HG03442 (cell line): Measurements from ENCODE around the gene GBF1.

Experiments
- ATAC-seq: cut with Tn5 transposase; IDR thresholded peaks from one replicate; pipeline ENCODE4 v1.9.1; 2021; ENCODE audit warnings: mild to moderate bottlenecking, moderate library complexity; ENCODE audit not compliant: unreplicated experiment

The GBF1 gene

GRCh38 chr10:102394079-102394800, 148.9 kb downstream of the GBF1 start:
- peak; percentile 80 for ATAC-seq

DNA sequence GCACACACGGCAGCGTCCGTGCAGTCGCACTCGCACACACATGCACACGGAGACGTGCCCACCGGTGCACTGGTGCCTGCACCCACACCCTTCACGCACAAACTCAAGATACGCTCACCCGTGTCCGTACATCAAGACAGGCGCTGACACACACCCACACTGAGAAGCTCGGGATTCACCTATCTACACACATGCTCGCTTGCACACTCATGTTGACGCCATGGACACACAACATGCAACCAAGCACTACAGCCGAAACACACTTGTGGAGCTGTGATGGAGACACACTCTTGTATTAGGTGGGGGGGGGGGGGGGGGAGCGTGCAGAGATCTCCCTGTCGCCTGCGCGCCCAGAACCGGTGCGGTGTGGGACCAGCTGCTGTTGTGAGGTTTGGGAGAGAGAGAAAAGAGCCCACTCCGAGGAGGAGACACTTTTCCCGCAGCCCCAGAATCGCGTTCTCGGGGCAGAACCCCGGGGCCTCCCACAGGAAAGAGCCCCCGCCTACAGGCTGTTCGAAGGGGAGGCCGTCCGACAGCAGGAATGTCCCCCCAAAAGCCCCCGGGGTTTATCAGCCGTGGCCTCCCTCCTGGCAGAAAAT, 149.6 kb downstream of the GBF1 start:
- ATAC-seq, result no peak

DNA sequence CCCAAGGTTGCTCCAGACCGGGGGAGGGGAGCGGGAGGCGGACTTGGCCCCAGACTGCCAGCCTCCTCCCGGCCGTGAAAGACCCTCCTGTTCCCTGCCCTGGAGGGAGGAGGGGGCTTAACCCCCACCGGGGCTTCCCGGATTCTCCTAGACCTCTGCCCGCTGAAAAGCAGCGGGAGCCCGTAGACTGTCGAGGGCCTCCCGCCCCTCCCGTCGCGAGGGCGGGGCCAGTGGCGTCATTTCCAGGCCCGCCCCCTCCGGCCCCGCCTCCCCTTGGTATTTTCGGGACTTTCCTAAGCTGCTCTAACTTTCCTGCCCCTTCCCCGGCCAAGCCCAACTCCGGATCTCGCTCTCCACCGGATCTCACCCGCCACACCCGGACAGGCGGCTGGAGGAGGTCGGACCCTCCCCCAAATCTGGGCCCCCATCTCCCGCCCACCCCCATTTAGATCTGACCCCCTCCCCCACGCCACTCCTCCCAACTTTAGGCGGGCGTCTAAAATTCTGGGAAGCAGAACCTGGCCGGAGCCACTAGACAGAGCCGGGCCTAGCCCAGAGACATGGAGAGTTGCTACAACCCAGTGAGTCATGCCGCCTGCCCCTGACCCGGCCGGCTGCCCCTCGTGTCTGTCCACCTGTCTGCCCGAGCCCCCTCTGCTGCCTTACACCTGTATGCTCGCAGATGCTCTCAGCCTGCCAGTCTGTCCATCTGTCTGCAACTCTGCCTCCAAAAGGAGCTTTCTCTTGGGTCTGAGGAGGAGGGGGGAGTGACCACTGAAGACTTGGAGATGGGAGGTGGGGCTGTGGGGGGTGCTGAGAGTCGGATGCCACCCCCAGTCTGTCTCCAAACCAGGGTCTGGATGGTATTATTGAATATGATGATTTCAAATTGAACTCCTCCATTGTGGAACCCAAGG, 150.3 kb downstream of the GBF1 start, which contains the start of gene NFKB2:
Gene NFKB2 (plus strand): TSS at position 306 of the 917 bp plus-strand sequence. CDS start 255 bp downstream, at position 561.
- peak; percentile 26 for ATAC-seq

GRCh38 chr10:102396317-102396650, 151.0 kb downstream of the GBF1 start:
- ATAC-seq, result no peak

DNA sequence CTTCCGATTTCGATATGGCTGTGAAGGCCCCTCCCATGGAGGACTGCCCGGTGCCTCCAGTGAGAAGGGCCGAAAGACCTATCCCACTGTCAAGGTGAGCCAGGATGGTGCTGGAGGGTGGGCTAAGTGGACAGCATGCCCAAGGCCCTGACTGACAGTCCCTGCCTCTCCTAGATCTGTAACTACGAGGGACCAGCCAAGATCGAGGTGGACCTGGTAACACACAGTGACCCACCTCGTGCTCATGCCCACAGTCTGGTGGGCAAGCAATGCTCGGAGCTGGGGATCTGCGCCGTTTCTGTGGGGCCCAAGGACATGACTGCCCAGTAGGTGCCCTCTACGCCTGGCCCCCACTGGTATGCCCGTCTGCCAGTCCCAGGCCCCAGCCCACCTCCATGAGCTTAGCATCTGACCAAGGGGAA, 151.4 kb downstream of the GBF1 start:
- no peak for ATAC-seq

- ATAC-seq, result no peak
Measured at GRCh38 chr10:102397222-102398171, 152.2 kb downstream of the GBF1 start.

- no peak for ATAC-seq
Measured at GRCh38 chr10:102398172-102399020, 153.1 kb downstream of the GBF1 start.

DNA sequence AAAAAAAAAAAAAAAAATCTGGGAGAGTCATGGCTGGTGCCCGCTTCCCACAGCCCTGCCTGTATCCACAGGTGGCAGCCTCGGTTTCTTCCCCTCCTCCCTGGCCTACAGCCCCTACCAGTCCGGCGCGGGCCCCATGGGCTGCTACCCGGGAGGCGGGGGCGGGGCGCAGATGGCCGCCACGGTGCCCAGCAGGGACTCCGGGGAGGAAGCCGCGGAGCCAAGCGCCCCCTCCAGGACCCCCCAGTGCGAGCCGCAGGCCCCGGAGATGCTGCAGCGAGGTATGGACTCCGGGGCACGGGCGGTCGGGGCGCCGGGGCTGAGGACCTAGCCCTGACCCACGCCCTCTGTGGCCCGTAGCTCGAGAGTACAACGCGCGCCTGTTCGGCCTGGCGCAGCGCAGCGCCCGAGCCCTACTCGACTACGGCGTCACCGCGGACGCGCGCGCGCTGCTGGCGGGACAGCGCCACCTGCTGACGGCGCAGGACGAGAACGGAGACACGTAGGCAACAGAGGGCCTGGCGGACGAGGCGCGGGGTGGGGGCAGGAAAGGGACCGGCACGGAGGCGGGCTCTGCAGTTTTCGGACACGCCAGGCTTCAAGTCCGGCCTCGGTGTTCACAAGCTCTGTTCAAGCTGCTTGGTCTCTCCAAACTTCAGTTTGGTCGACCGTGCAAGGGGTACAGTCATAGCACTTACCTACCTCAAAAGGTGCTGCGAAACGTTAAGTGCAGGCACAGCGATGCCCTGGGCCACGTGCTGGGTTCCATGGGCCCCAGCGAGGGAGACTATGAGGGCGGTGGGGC, 154.1 kb downstream of the GBF1 start:
- peak; percentile 37 for ATAC-seq

DNA sequence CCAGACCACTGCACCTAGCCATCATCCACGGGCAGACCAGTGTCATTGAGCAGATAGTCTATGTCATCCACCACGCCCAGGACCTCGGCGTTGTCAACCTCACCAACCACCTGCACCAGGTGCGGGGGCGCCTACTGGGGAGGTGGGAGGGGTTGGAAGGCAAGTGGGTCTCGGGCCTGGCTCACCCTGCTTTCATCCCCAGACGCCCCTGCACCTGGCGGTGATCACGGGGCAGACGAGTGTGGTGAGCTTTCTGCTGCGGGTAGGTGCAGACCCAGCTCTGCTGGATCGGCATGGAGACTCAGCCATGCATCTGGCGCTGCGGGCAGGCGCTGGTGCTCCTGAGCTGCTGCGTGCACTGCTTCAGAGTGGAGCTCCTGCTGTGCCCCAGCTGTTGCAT, 154.7 kb downstream of the GBF1 start:
- no peak for ATAC-seq

DNA sequence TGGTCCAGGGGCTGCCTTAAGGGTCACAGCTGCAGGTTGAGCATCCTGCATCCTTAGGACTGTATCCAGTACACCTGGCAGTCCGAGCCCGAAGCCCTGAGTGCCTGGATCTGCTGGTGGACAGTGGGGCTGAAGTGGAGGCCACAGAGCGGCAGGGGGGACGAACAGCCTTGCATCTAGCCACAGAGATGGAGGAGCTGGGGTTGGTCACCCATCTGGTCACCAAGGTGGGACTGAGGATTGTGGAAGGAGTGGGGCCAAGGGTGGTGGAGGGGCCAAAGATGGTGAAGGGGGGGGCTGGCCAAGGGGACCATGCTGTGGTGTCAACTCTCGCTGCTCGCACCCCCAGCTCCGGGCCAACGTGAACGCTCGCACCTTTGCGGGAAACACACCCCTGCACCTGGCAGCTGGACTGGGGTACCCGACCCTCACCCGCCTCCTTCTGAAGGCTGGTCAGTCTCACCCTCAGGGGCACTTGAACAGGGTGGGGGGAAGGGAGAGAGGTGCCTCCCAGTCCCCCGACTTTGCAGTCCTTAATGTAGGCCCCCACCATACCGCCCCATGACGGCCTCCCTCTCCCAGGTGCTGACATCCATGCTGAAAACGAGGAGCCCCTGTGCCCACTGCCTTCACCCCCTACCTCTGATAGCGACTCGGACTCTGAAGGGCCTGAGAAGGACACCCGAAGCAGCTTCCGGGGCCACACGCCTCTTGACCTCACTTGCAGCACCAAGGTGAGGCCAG, 155.4 kb downstream of the GBF1 start:
- no peak for ATAC-seq

- no peak for ATAC-seq
Measured at GRCh38 chr10:102401342-102401654, 156.0 kb downstream of the GBF1 start.

- no peak for ATAC-seq
Measured at GRCh38 chr10:102401735-102402511, 156.6 kb downstream of the GBF1 start.

DNA sequence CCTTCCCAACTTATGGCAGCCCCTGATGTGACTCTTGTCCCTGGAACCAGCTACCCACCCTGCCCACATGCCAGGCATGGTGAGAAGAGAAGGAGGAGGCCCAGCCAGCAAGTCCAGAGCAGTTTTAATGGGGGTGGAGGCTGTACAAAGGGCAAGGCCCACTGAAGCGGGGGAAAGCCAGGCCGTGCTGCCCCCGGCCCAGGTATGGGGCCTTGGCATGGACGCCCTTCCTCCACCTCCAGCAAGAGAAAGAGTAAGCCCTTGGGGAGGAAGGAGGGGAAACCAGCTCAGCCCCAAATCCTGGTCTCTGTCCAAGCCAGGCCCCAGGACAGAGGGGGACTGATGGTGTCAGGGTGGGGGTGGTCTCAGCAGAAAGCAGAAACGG, 157.2 kb downstream of the GBF1 start:
- ATAC-seq, result no peak

GRCh38 chr10:102403115-102403514, 157.8 kb downstream of the GBF1 start:
- no peak for ATAC-seq

- no peak for ATAC-seq
Measured at GRCh38 chr10:102404361-102405107, 159.2 kb downstream of the GBF1 start.

- no peak for ATAC-seq
Measured at GRCh38 chr10:102405108-102405571, 159.8 kb downstream of the GBF1 start.

DNA sequence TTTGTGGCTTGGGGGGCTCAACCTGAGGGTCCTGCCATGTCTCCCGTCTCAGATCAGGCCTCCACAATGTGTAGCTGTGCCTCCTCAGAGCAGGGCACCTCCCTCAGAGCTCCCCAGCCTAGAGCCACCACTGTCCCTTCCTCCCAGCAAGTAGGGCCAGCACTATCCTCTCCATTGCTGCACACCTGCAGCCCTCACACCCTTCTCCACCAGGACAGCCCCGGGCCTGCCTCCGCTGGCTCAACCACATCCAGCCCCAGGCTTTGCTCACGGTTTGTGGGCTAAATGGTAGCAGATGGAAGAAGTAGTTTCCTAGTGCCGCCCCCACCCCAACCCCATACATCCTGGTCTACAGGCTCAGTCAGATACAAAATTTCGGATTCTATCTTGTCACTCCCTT, 160.3 kb downstream of the GBF1 start:
- no peak for ATAC-seq
